ENCODE results near the gene C17orf67. TPM values are rescaled to one million over a fixed set of nuclear protein-coding genes. Genes with fewer than 3 reads are reported as not detected.
A peak's percentile ranks its signal among the peaks of the same experiment; 100 is the strongest.

C17orf67 gene
- total RNA-seq, 6 experiments from 2014 or later = 0.31 to 1.1 (median 0.78) TPM

GRCh38 chr17:56867948-56868376, 34.2 kb upstream of the C17orf67 start:
- peaks cover 0 to under 1% (median 0%) of the 10 kb centered on the region in 4 donors for H3K36me3 ChIP-seq
- ATAC-seq (peak; percentile 88 to 94 (median 92)), DNase-seq (peak in 1 of 3 donors; percentile 61)
- TF ChIP-seq POLR2A (IDR thresholded peaks at IDR 0.05) (no peak), CTCF (IDR thresholded peaks at IDR 0.05) (no peak)
- peaks cover 0 to 10% (median 4%) of the 10 kb centered on the region in 4 donors for H3K4me1 ChIP-seq
- WGBS (ENCODE audit: insufficient coverage, low coverage, low lambda C conversion rate, missing lambda C conversion rate) = 0% methylated on average over 2 of the region's 2 CpGs
- H3K9me3 ChIP-seq = no peaks in the 10 kb centered on the region
- no peak overlapping the region for H3K4me3 ChIP-seq
- peak overlapping the region in 1 of 3 donors; percentile 8 for H3K27ac ChIP-seq
- no peaks in the 10 kb centered on the region for H3K27me3 ChIP-seq
- intact Hi-C loops (cut with DNase I) = no loop called here

- ATAC-seq = no peak
- WGBS (ENCODE audit: insufficient coverage, low coverage, low lambda C conversion rate, missing lambda C conversion rate) = 93% methylated on average over 3 of the region's 3 CpGs
- no peak for DNase-seq
- Histone ChIP-seq H3K9me3 (no peaks in the 10 kb centered on the region), H3K4me1 (peaks cover 0 to 10% (median 4%) of the 10 kb centered on the region in 4 donors), H3K27ac (no peak overlapping the region), H3K4me3 (no peak overlapping the region), H3K36me3 (peaks cover 0 to 10% (median 0%) of the 10 kb centered on the region in 4 donors), H3K27me3 (no peaks in the 10 kb centered on the region)
- TF ChIP-seq CTCF (IDR thresholded peaks at IDR 0.05) = no peak
- no peak for TF ChIP-seq POLR2A (IDR thresholded peaks at IDR 0.05)
- intact Hi-C loops (cut with DNase I) = no loop called here
Observed at GRCh38 chr17:56866496-56866895, 32.8 kb upstream of the C17orf67 start.

- no peak for TF ChIP-seq POLR2A (IDR thresholded peaks at IDR 0.05)
- no peak for TF ChIP-seq CTCF (IDR thresholded peaks at IDR 0.05)
- 95% methylated on average over 5 of the region's 5 CpGs for WGBS (ENCODE audit: insufficient coverage, low coverage, low lambda C conversion rate, missing lambda C conversion rate)
Observed at GRCh38 chr17:56866076-56866475, 32.4 kb upstream of the C17orf67 start.

DNA sequence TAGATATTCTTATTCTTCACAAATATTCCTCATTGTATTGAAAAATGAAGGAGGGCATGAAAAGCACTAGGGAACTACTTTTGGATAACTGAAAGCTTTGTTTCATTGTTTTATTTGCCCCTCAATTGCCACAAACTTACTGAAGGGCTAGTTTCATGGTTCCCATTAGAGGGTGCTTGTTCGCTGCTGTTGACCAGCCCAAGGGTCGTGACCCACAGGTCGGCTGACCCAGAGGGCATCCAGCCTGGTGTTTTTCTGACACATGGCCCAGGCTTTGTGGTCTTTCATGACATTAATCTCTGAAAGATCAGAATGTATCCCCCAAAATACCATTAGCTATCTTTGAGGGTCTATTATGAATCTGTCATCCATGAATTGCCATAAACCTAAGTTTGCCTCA, 30.3 kb upstream of the C17orf67 start:
- peaks cover 0 to 10% (median 4%) of the 10 kb centered on the region in 4 donors for H3K4me1 ChIP-seq
- DNase-seq (no peak), ATAC-seq (peak; percentile 41 to 60 (median 54))
- WGBS (ENCODE audit: insufficient coverage, low coverage, low lambda C conversion rate, missing lambda C conversion rate) = 23% methylated on average over 3 of the region's 3 CpGs
- no peaks in the 10 kb centered on the region for H3K9me3 ChIP-seq
- H3K4me3 ChIP-seq = no peak overlapping the region
- peaks cover 0 to 14% (median 0%) of the 10 kb centered on the region in 4 donors for H3K36me3 ChIP-seq
- intact Hi-C loops (cut with DNase I) = no loop called here
- TF ChIP-seq POLR2A (IDR thresholded peaks at IDR 0.05) (no peak), CTCF (IDR thresholded peaks at IDR 0.05) (peak in 2 of 4 donors; percentile 13 to 19)
- H3K27me3 ChIP-seq = no peaks in the 10 kb centered on the region
- no peak overlapping the region for H3K27ac ChIP-seq

More at GRCh38 chr17:56866076-56866475, 32.4 kb upstream of the C17orf67 start:
- H3K9me3 ChIP-seq = no peaks in the 10 kb centered on the region
- ATAC-seq (no peak), DNase-seq (no peak)
- no peak overlapping the region for H3K27ac ChIP-seq
- intact Hi-C loops (cut with DNase I) = no loop called here
- H3K4me3 ChIP-seq = no peak overlapping the region
- no peaks in the 10 kb centered on the region for H3K27me3 ChIP-seq
- H3K36me3 ChIP-seq = peaks cover 0 to 10% (median 0%) of the 10 kb centered on the region in 4 donors
- H3K4me1 ChIP-seq = peaks cover 0 to 10% (median 4%) of the 10 kb centered on the region in 4 donors
